SKM-1 treated with dmso at 0.1 percent for 144 hours (cell line): ENCODE results near the gene EFTUD2.
A peak's percentile ranks its signal among the peaks of the same experiment; 100 is the strongest.

ENCODE experiments used
- DNase-seq: peaks from one replicate; lab custom pipeline; 2025; ENCODE audit not compliant: unreplicated experiment; lab: John Stamatoyannopoulos, UW

Gene EFTUD2

GRCh38 chr17:44925731-44926697 lies 26.8 kb upstream of the EFTUD2 start:
- no peak for DNase-seq

- DNase-seq = no peak
Observed at GRCh38 chr17:44924107-44924544, 24.9 kb upstream of the EFTUD2 start.

- DNase-seq = no peak
Observed at GRCh38 chr17:44922746-44923470, 23.7 kb upstream of the EFTUD2 start.

- no peak for DNase-seq
Observed at GRCh38 chr17:44922136-44922535, 22.9 kb upstream of the EFTUD2 start.

- no peak for DNase-seq
Observed at GRCh38 chr17:44921122-44921882, 22.1 kb upstream of the EFTUD2 start.

- no peak for DNase-seq
Observed at GRCh38 chr17:44920565-44920940, 21.3 kb upstream of the EFTUD2 start.

- DNase-seq = peak; percentile 65
Observed at GRCh38 chr17:44919885-44920564, 20.8 kb upstream of the EFTUD2 start.

GRCh38 chr17:44919411-44919810 lies 20.2 kb upstream of the EFTUD2 start:
- DNase-seq = no peak

GRCh38 chr17:44918006-44918405 lies 18.8 kb upstream of the EFTUD2 start:
- no peak for DNase-seq

- no peak for DNase-seq
Observed at GRCh38 chr17:44917456-44917855, 18.2 kb upstream of the EFTUD2 start.

GRCh38 chr17:44916781-44917241 lies 17.6 kb upstream of the EFTUD2 start:
- DNase-seq = no peak

- peak; percentile 48 for DNase-seq
Observed at GRCh38 chr17:44915862-44916780, 16.9 kb upstream of the EFTUD2 start.

- no peak for DNase-seq
Observed at GRCh38 chr17:44915321-44915726, 16.1 kb upstream of the EFTUD2 start, which contains the start of gene GFAP. GFAP (minus strand) TSS chr17:44915500; CDS start chr17:44915486, 14 bp downstream.

GRCh38 chr17:44914698-44915271 lies 15.5 kb upstream of the EFTUD2 start:
- no peak for DNase-seq

- no peak for DNase-seq
Observed at GRCh38 chr17:44914148-44914547, 14.9 kb upstream of the EFTUD2 start.

- DNase-seq = no peak
Observed at GRCh38 chr17:44913676-44914075, 14.4 kb upstream of the EFTUD2 start.

- DNase-seq = no peak
Observed at GRCh38 chr17:44912763-44913544, 13.7 kb upstream of the EFTUD2 start.
